ENCODE measurements around the gene LRCOL1. TPM values are rescaled to one million over a fixed set of nuclear protein-coding genes. Genes with fewer than 3 reads are reported as not detected.

LRCOL1 gene
- total and polyA plus RNA-seq, 2 experiments from 2014 or later, result 1.7 TPM; not detected in 1

- H3K27ac Mint-ChIP-seq, result no peak overlapping the region
- H3K27me3 ChIP-seq (ENCODE audit: insufficient read depth), result peaks cover 7% of the 10 kb centered on the region; the same call in 1 of the 2 replicates
- H3K4me3 ChIP-seq, result no peak overlapping the region
- 0 out of 2 replicates have a peak, but pooled peaks cover 10% of the 10 kb centered on the region for H4K20me1 ChIP-seq (replicated peaks; ENCODE audit: insufficient read depth)
- no peaks in the 10 kb centered on the region for H3K9me3 Mint-ChIP-seq
- H3K27ac ChIP-seq (ENCODE audit: low read depth), result no peak overlapping the region
- H2AFZ ChIP-seq, result no peak overlapping the region
- no peaks in the 10 kb centered on the region for H3K79me2 ChIP-seq (replicated peaks; ENCODE audit: insufficient read depth)
- no peak overlapping the region for H3K4me2 ChIP-seq
- H3K4me1 ChIP-seq (ENCODE audit: insufficient read depth), result no peaks in the 10 kb centered on the region
- peaks cover 10% of the 10 kb centered on the region for H3K4me1 Mint-ChIP-seq
- no peak for DNase-seq (ENCODE audit: low spot score)
- peaks cover 17% of the 10 kb centered on the region for H3K27me3 Mint-ChIP-seq (ENCODE audit: insufficient read depth, low read depth, poor library complexity)
- no peaks in the 10 kb centered on the region for H3K9me2 ChIP-seq (ENCODE audit: insufficient read depth)
- ATAC-seq, result no peak
- H3F3A ChIP-seq (replicated peaks; ENCODE audit: low read depth), result 0 out of 2 replicates have a peak, but pooled peaks cover 3% of the 10 kb centered on the region
- peaks cover 43% of the 10 kb centered on the region for H3K36me3 Mint-ChIP-seq (ENCODE audit: low read depth)
- H3K36me3 ChIP-seq (ENCODE audit: insufficient read depth), result peaks cover 6% of the 10 kb centered on the region
- TF ChIP-seq ZNF462 (CRISPR knock-in tag; IDR thresholded peaks at IDR 0.05) (no peak), REST (IDR thresholded peaks at IDR 0.05; ENCODE audit: unreplicated experiment) (no peak), STAT1 (IDR thresholded peaks at IDR 0.05; ENCODE audit: unreplicated experiment) (no peak), JUNB (IDR thresholded peaks at IDR 0.05; ENCODE audit: unreplicated experiment) (no peak), ETS1 (IDR thresholded peaks at IDR 0.05) (no peak), EZH2 (IDR thresholded peaks at IDR 0.05; ENCODE audit: low read depth, unreplicated experiment) (no peak), NANOG (IDR thresholded peaks at IDR 0.05; ENCODE audit: borderline replicate concordance) (no peak), ZNF114 (CRISPR knock-in tag; IDR thresholded peaks at IDR 0.05) (no peak), CREB1 (CRISPR knock-in tag; IDR thresholded peaks at IDR 0.05; ENCODE audit: low read depth) (no peak), ZNF331 (CRISPR knock-in tag; IDR thresholded peaks at IDR 0.05; ENCODE audit: low read depth) (no peak), EZH2phosphoT487 (IDR thresholded peaks at IDR 0.05; ENCODE audit: unreplicated experiment) (no peak), CTCF (conservative IDR thresholded peaks at IDR 0.05; ENCODE audit: low read depth in 2 of 2) (no peak), POLR2AphosphoS5 (IDR thresholded peaks at IDR 0.05; ENCODE audit: low read depth) (no peak)
- no peak overlapping the region for H3K4me3 Mint-ChIP-seq
Observed at GRCh38 chr12:132624910-132625630, 14.7 kb upstream of the LRCOL1 start.
